ENCODE measurements around the gene ASTN1. TPM values are rescaled to one million over a fixed set of nuclear protein-coding genes. Genes with fewer than 3 reads are reported as not detected.

ASTN1 gene
- total RNA-seq, 4 donors from 2014 or later, result 0.11 to 0.33 (median 0.19) TPM

DNA sequence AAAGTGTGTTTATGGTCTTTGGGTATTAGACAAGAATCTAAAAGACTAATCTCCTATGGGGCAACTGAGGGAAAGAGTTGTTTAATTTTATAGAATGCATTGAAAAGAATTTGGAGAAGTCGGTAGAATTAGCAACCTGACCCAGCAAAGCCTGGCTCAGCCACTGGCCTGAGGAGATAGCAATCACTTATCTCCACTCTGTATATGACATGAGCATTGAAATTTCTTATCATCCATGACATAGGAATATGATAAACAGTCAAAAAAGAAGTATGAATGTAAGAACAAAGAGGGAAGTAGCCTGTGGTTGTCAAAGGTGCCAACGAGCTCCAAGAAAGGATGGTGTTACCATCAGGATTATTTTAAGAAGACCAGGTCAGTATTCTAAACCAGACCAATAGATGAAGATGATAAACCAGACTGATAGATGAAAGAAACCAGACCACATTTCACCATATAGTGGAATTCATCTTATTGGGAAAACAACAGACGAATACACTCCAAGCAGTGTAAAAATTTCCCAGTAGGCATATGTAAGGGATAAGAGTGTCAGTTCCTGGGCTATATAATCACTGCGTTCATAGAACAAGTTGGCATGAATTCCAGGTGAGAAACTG is 35.7 kb downstream of the ASTN1 start:
- no peaks in the 10 kb centered on the region for H3K36me3 ChIP-seq
- DNase-seq, result no peak
- H3K27me3 ChIP-seq, result no peaks in the 10 kb centered on the region
- no peak overlapping the region for H3K27ac ChIP-seq
- TF ChIP-seq, protein P1, sequence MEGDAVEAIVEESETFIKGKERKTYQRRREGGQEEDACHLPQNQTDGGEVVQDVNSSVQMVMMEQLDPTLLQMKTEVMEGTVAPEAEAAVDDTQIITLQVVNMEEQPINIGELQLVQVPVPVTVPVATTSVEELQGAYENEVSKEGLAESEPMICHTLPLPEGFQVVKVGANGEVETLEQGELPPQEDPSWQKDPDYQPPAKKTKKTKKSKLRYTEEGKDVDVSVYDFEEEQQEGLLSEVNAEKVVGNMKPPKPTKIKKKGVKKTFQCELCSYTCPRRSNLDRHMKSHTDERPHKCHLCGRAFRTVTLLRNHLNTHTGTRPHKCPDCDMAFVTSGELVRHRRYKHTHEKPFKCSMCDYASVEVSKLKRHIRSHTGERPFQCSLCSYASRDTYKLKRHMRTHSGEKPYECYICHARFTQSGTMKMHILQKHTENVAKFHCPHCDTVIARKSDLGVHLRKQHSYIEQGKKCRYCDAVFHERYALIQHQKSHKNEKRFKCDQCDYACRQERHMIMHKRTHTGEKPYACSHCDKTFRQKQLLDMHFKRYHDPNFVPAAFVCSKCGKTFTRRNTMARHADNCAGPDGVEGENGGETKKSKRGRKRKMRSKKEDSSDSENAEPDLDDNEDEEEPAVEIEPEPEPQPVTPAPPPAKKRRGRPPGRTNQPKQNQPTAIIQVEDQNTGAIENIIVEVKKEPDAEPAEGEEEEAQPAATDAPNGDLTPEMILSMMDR (IDR thresholded peaks at IDR 0.05), result no peak
- TF ChIP-seq POLR2A (IDR thresholded peaks at IDR 0.05), result no peak
- H3K4me1 ChIP-seq, result no peaks in the 10 kb centered on the region
- no peak overlapping the region for H3K4me3 ChIP-seq (replicated peaks in 1 of 3)
- WGBS, 2 donors, result 78 to 82% methylated on average over 4 of the region's 4 CpGs
- no peaks in the 10 kb centered on the region for H3K9me3 ChIP-seq
- intact Hi-C loops (cut with DNase I), result no loop called here

DNA sequence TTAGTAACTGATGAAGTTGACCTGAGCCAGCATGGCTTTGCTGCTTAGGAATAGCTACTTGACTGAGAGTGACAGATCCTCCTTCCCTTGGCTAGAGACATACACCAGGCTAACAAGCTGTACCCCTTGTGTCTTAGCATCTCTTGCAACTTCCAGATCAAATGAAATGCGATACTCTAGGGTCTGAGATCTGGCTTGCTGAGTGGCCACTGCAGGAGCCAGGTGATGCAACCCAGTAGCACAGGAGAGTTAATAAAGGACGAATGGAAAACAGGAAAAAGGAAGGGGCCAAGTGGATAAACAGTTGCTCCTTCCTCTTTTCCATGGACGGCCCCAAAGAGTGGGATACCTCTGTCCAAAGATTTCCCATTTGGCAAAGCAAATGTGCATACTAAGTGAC is 38.2 kb downstream of the ASTN1 start:
- H3K27me3 ChIP-seq, result no peaks in the 10 kb centered on the region
- DNase-seq, result no peak
- H3K27ac ChIP-seq, result no peak overlapping the region
- 79 to 81% methylated on average over 3 of the region's 3 CpGs for WGBS, 2 donors
- no peaks in the 10 kb centered on the region for H3K9me3 ChIP-seq
- H3K4me3 ChIP-seq (replicated peaks in 1 of 3), result no peak overlapping the region
- intact Hi-C loops (cut with DNase I), result no loop called here
- H3K36me3 ChIP-seq, result no peaks in the 10 kb centered on the region
- no peaks in the 10 kb centered on the region for H3K4me1 ChIP-seq
- TF ChIP-seq, protein P1 (IDR thresholded peaks at IDR 0.05), result no peak
- TF ChIP-seq POLR2A (IDR thresholded peaks at IDR 0.05), result no peak

DNA sequence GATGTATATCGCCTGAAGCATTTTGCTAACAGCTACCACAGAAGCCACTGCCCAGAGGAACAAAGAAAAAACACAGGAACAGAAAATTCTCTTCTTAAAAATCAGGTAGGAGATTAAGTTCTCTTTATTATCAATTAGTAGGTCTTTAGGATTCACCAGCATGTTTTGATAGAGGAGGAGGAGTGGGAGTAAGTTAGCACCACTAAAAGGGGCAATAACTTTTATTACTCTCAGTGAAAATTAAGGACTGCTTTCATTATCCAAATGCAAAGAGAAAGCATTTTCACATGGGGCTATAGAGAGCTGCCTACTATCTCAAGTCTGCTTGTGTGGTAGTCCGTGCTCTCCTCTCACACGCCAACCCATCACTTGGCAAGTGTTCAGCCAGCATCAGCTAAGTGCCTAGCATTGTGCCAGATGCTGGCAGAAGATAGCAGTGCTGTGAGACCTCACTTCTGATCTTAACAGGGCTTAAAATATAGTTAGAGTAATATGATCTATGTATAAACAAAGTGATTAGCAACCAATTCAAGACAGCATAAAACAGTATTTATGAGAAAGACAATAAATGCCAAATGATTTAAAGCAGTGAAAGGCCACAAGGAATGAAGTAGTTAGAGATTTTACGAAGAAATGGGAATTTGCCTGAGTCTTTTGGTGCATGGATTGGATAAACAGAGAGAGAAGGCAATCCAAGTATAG is 39.8 kb downstream of the ASTN1 start:
- no peaks in the 10 kb centered on the region for H3K27me3 ChIP-seq
- TF ChIP-seq, protein P1 (IDR thresholded peaks at IDR 0.05), result no peak
- TF ChIP-seq POLR2A (IDR thresholded peaks at IDR 0.05), result no peak
- H3K9me3 ChIP-seq, result no peaks in the 10 kb centered on the region
- intact Hi-C loops (cut with DNase I), result no loop called here
- no peaks in the 10 kb centered on the region for H3K4me1 ChIP-seq
- no peaks in the 10 kb centered on the region for H3K36me3 ChIP-seq
- 83 to 95% methylated on average over 4 of the region's 4 CpGs for WGBS, 2 donors
- no peak overlapping the region for H3K4me3 ChIP-seq (replicated peaks in 1 of 3)
- H3K27ac ChIP-seq, result no peak overlapping the region
- DNase-seq, result no peak

DNA sequence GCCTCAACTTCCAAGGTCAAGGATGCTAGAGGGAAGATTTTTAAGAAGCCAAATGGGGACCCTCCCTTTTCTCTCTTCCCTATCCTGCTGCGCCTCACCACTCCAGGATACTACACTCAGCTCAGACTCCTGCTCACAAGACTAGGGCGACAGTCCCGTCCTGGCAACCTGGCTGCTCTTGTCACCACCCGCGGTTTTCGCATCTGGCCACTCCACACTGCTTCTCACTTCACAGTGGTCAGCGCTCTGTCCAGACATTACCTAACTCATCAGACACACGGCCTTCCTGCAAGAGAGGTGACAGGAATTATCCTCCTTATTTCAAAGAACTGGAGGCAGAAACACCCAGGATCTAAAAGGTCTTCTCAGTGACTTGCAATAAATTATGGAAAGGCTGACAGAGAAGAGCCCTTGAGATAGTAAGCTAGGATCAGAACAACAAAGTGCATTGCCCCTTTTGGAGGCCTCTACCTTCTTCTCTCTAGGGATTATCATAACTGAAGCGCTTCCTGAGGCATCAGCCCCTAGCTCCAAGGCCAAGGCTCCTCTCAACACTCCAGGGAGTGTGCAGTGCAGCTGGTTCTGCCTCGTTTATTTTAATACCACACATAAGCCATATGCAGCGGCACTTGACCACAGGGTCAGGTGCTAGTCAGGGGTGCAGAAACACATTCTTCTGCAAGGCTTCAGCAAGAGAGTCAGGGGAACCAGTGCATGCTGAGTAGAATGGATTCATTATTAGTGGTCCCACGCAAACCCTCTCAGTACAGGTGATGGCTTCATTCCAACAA is 41.9 kb downstream of the ASTN1 start:
- no peak for DNase-seq
- intact Hi-C loops (cut with DNase I), result no loop called here
- 85 to 86% methylated on average over 12 of the region's 12 CpGs for WGBS, 2 donors
- no peaks in the 10 kb centered on the region for H3K36me3 ChIP-seq
- H3K9me3 ChIP-seq, result no peaks in the 10 kb centered on the region
- no peaks in the 10 kb centered on the region for H3K4me1 ChIP-seq
- no peak overlapping the region for H3K27ac ChIP-seq
- H3K4me3 ChIP-seq (replicated peaks in 1 of 3), result no peak overlapping the region
- no peaks in the 10 kb centered on the region for H3K27me3 ChIP-seq
- TF ChIP-seq, protein P1 (IDR thresholded peaks at IDR 0.05), result no peak
- TF ChIP-seq POLR2A (IDR thresholded peaks at IDR 0.05), result no peak

DNA sequence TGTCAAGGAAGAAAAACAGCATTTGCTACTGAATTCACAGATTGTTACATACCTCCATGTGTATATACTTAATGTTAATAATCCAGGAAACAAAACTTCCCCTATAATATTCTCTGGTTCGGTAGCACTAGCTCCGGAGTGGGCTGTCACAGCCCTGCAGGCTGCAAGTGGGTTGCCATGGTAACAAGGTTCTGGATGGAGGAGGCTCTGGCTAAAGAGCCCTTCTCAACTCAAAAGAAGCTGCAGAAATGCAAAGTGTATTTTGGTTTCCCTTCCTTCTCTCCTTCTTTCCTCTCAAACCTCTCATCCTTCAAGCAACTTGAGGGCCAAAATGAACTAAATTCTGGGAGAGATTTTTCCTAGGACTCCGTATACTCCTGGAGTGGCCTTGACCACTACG is 45.2 kb downstream of the ASTN1 start:
- Histone ChIP-seq H3K36me3 (no peaks in the 10 kb centered on the region), H3K27me3 (no peaks in the 10 kb centered on the region), H3K27ac (no peak overlapping the region), H3K4me1 (no peaks in the 10 kb centered on the region), H3K9me3 (no peaks in the 10 kb centered on the region), H3K4me3 (replicated peaks in 1 of 3) (no peak overlapping the region)
- WGBS, 2 donors, result 31 to 39% methylated on average over 4 of the region's 4 CpGs
- no peak for TF ChIP-seq POLR2A (IDR thresholded peaks at IDR 0.05)
- TF ChIP-seq, protein P1 (IDR thresholded peaks at IDR 0.05), result no peak
- DNase-seq, result no peak
- intact Hi-C loops (cut with DNase I), result no loop called here
